NCI-H1694 (cell line): ENCODE results near the gene ZNF566.
"Not testable (repeated sequence)": the region's sequence is repeated elsewhere in the genome, so short reads cannot be mapped to it uniquely, and the experiment has no call there.

ENCODE experiments used
- DNase-seq: peaks from one replicate; lab custom pipeline; 2025; lab: John Stamatoyannopoulos, UW

ZNF566 gene

GRCh38 chr19:36489118-36489919, at the start of gene ZNF566:
TSS of gene ZNF566 (minus strand) at chr19:36489561. CDS start at chr19:36476557, 13,004 bp downstream.
- DNase-seq = peak; percentile 97

GRCh38 chr19:36528921-36529518, 39.7 kb upstream of the ZNF566 start:
- no peak for DNase-seq

GRCh38 chr19:36528194-36528920, 39.0 kb upstream of the ZNF566 start, which contains the start of gene ZNF260:
TSS of gene ZNF260 (minus strand) at chr19:36528271. CDS start at chr19:36515238, 13,033 bp downstream.
- DNase-seq = peak; percentile 95

GRCh38 chr19:36527873-36528193, 38.5 kb upstream of the ZNF566 start:
- no peak for DNase-seq

GRCh38 chr19:36527341-36527740, 38.0 kb upstream of the ZNF566 start:
- DNase-seq = no peak

GRCh38 chr19:36526581-36526980, 37.2 kb upstream of the ZNF566 start:
- DNase-seq = no peak

GRCh38 chr19:36524617-36525016, 35.3 kb upstream of the ZNF566 start:
- DNase-seq = no peak

- no peak for DNase-seq
Measured at GRCh38 chr19:36514012-36514612, 24.8 kb upstream of the ZNF566 start.

- DNase-seq = no peak
Measured at GRCh38 chr19:36508325-36508724, 19.0 kb upstream of the ZNF566 start.

GRCh38 chr19:36501973-36502372, 12.6 kb upstream of the ZNF566 start:
- no peak for DNase-seq

GRCh38 chr19:36497001-36497400, 7.6 kb upstream of the ZNF566 start:
- no peak for DNase-seq

GRCh38 chr19:36492689-36493453, 3.5 kb upstream of the ZNF566 start:
- DNase-seq = not testable (repeated sequence)

GRCh38 chr19:36490846-36491245, 1.5 kb upstream of the ZNF566 start:
- not testable (repeated sequence) for DNase-seq

- DNase-seq = peak; percentile 84
Measured at GRCh38 chr19:36489920-36490415, 607 bp upstream of the ZNF566 start.

- no peak for DNase-seq
Measured at GRCh38 chr19:36488846-36489117, 579 bp downstream of the ZNF566 start.

GRCh38 chr19:36488118-36488845, 1.1 kb downstream of the ZNF566 start:
- no peak for DNase-seq

GRCh38 chr19:36483653-36484052, 5.7 kb downstream of the ZNF566 start:
- DNase-seq = no peak

- no peak for DNase-seq
Measured at GRCh38 chr19:36482876-36483275, 6.5 kb downstream of the ZNF566 start.

- DNase-seq = no peak
Measured at GRCh38 chr19:36460046-36460445, 29.3 kb downstream of the ZNF566 start.

- no peak for DNase-seq
Measured at GRCh38 chr19:36456831-36457230, 32.5 kb downstream of the ZNF566 start.

- no peak for DNase-seq
Measured at GRCh38 chr19:36449059-36449670, 40.2 kb downstream of the ZNF566 start.
